Kidney capillary endothelial cell (primary cell): ENCODE data around the gene TMEM231.
"Not testable (repeated sequence)": the region's sequence is repeated elsewhere in the genome, so short reads cannot be mapped to it uniquely, and the experiment has no call there.

Experiments
- DNase-seq: peaks from one replicate; pipeline ENCODE4 v3.0.0-alpha.2; 2018; ENCODE audit warnings: low spot score

The TMEM231 gene, protein sequence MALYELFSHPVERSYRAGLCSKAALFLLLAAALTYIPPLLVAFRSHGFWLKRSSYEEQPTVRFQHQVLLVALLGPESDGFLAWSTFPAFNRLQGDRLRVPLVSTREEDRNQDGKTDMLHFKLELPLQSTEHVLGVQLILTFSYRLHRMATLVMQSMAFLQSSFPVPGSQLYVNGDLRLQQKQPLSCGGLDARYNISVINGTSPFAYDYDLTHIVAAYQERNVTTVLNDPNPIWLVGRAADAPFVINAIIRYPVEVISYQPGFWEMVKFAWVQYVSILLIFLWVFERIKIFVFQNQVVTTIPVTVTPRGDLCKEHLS

DNA sequence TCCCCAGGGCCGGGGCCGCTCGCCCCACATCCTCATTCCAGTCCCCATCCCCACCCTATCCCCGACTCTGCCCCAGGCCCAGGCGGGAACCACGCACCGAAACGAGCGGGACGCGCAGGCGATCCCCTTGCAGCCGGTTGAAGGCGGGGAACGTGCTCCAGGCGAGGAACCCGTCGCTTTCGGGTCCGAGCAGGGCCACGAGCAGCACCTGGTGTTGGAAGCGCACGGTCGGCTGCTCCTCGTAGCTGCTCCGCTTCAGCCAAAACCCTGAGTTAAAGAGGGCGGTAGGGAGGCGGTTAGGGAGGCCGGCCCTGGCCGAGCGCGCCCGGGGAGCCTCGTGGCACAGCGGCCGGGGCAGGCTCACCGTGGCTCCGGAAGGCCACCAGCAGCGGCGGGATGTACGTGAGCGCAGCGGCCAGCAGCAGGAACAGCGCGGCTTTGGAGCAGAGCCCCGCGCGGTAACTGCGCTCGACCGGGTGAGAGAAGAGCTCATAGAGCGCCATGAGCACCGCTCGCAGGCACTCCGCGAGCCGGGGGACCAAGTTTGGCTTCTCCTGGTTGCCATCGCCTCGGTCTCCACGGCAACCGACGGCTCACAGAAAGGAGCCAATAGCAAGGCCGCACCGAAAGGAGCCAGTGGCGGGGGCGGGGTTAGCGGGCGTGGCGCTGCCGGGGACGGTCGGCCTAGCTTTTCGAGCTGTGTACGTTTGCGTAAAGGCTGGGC lies at the start of gene TMEM231:
TSS of gene TMEM231 (minus strand) at position 546 of the 724 bp plus-strand sequence. CDS start at position 503, 43 bp downstream.
- DNase-seq: peak; percentile 87

DNA sequence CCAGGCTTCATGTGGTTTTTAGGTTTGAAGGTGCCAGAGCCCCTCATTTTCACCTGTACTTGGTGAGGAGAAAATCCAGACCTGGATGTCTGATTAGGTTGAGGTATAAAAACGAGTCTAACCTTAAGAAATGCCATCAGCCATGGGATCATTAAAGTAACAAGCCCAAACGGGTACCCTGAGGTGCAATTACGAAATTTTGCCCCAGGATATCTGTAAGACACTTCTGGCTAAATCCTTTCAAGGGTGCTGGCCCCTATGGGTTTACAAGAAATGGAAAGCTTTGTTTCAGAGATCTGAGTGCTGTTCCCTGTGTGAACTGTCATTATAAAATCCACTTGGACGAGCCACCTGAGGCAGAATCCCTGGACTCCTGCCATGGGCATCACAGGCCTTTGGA lies 47.2 kb upstream of the TMEM231 start:
- DNase-seq: no peak

DNA sequence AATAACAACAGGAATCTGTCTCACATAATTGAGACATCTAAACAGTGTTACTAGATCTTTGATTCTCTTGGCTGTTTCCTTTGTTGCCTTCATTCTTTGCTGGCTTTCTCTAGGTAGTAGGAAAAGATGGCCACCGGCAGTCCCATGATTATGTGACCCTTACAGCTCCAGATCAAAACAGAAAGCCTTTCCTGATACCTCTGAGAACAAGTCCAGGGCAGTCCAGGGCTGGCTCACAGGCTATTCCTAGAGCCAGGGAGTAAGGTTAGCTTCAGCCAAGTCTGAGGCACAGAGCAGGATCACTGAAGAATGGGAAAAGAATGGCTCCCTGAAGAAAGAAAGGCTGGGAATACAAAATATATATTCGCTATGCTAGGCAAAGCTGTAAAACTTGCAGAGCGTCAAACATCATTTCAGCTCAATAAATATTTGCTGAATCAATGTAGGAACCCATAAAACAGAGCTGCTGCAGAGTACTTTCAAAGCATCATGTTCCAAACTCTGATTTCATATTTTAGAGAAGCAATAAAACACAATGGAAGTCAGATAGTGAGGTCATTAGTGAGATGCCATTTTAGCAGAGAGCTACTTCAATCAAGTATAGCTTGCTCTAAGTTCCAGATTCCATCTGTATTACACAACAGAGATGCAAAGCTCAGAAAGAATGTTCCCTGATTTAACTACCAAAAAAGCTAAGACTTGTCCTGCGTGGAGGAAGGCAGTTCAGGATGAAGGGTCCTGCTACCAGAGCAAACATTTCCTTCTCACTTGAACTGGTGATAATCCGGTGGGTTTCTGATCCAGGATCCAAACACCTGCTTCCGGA lies 43.6 kb upstream of the TMEM231 start:
- no peak for DNase-seq

DNA sequence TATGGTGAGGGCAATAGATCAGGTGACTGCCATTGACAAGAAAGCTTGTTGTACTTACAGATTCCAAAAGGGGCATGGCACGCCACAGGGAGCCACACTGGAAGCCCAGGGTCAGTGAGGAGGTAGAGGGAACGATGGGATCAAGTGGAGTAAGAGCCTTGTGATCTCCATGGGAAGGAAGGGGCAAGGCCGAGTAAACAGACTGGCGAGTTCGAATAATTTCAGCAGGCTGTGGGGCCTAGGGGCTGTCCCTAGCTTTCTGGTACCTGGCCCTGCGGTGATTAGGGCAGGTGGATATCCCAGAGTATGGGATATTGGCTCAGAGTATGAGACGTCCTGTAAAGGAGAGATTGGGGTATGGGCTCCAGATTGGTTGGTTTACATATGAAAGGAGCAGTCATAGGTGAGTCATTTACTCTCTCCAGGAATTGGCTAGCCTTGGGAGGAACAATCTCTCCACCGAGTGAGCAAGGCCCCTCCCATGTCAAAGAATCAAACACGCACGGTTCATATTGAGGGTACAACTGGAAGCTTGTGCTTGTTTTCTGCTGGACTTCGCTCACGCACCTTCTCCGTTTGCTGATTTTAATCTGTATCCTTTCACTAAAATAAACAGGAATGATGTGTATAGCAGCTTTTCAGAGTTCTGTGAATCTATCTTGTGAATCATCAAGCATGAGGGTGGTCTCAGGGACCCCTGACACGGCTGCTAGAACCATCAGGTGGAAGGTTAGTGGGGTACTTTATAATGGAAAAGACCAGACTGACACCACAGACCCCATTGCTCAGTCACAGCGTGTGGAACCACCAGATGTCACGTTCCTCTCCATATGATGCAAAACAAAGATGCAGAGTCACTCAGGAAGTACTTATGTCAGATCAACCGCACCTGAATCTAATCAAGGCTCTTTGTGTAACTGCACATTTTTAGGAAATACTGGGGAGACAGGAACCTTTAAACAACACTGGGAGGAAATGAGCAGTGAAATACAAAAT lies 38.1 kb upstream of the TMEM231 start:
- peak; percentile 71 for DNase-seq

DNA sequence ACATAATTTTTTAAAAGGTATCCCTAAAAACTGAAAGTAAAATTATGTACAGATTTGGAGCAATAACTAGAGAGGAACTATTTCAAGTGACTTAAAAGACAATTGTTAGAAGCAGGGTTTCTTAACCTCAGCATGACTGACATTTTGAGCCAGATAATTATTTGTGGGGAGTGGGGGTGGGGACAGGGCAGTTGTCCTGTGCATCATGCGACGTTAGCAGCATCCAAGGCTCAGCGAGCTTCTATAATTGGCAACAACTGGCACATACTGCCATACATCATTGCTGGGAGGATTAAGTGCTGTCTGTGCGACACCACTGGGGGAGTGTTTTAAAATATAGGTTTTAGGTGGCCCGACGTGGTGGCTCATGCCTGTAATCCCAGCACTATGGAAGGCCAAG lies 37.3 kb upstream of the TMEM231 start:
- no peak for DNase-seq

DNA sequence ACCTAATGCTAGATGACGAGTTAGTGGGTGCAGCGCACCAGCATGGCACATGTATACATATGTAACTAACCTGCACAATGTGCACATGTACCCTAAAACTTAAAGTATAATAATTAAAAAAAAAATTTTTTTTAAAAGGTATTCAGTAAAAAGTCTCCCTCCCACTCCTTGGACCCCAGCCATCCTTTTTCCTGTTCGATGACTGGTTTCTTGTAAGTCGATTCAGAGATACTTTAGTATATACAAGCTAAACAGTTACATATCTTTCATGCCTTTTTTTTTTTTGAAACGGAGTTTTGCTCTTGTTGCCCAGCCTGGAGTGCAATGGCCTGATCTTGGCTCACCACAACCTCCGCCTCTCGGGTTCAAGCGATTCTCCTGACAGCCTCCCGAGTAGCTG lies 35.9 kb upstream of the TMEM231 start:
- not testable (repeated sequence) for DNase-seq

DNA sequence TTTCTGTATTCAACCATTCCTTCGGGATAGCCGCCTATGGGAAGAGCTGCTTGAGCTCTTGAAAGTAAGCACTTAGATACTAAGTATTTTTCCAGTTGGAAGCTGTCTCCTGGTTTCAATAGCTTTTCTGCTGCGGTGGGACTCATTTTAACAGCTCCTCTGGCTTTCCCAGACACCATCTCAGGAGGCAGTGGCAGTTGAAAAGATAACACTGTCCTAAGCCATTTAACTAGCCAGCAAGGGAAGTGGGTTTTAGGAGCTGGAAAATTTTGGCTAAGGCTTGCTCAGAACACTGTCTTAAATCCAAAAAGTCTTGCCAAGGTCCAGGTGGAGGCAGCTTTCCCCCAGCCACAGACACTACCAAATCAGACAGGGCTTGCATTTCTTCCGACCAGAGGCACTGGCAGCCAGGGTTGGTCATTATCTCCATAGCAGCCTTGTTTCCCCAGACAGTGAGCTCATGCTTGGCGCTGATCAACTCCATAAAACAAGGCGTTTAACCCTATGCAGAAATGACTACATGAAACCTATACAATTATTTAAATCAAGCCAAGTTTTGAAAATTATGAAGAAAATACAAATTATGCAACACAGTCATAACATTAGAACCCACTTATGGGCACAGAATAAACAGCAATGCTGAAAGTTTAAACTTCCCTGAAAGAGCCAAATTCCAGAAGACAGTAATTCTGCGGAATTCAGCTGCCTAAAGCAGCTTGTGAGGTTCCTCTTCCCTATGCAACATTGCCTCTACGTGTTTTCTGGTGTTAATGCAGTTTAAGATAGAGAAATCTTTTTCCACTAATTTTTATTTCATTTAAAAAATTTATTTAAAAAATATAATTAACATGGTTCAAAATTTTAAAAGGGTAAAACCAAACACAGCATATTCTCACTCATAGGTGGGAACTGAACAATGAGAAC lies 35.1 kb upstream of the TMEM231 start:
- no peak for DNase-seq

DNA sequence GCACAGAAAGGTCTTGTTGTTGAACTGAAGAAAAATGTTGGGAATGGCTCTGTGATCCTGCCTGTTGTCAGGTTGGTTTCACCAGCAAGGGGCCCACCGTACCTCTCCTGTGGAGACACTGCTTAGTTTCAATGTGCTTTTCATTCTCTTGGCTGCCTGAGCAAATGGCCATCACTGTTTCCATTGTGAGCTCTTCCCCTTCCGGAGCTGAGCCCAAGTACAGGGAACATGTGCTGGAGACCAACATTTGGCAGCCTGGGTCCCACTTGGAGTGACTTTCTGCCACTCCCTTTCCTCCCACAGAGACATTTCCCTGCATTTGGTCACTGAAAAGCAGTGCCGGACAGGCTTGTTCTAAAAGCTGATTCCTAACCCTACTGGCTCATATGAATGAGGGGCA lies 33.3 kb upstream of the TMEM231 start:
- no peak for DNase-seq

DNA sequence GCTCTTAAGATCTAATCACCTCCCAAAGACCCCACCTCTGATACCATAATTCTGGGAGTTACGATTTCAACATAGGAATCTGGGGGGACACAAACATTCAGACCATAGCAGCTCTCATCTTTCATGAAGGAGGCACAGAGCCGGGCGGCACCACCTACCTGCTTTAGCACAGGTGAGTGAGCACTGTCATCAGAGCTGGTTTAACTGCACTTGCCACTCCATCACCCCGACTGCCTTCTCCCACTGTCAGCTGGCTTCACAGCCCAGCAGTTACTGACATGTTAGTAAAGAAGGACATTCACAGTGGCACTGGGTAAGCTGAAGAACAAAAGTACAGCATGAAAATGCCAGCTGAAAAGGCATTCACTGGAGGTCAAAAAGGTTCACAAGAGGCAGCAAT lies 32.7 kb upstream of the TMEM231 start:
- DNase-seq: no peak

DNA sequence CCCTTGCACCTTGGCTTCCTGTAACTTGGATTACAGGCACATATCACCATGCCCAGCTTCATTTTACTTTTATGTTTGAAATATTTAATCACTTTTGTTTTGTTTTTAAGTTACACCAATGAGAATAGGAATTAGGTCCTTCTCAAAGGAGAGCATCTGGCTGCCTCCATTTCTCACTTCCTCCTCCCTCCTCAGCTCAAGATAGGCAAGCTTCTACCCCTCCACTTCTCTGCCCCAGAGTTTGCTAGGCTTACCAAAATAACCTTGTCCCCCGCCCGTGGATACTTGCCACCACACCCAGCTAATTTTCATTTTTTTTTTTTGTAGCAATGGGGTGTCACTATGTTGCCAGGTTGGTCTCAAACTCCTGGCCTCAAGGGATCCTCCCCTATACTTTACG lies 28.1 kb upstream of the TMEM231 start:
- DNase-seq: no peak

DNA sequence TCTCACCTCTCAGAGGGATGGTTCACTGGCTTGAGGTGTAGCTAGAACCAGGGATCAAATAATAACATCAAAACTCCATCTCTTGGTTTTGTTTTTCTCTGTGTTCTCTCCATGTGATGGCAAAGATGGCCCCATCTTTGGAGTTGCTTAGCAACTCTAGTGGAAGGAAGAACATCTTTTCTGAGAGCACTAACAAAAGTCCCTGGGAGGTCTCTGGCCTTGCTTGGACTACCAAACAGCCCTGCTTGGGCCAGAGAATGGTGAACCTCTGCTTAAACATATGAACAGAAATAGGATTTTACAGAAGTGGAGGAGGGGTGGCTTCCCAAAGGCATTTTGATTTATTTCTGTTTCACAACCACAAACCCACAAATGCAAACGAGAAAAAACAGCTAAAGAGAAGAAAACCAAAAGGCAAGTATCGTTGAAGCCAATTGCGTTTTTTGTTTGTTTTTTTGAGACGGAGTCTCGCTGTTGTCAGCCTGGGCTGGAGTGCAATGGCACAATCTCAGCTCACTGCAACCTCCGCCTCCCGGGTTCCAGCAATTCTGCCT lies 23.3 kb upstream of the TMEM231 start:
- no peak for DNase-seq

DNA sequence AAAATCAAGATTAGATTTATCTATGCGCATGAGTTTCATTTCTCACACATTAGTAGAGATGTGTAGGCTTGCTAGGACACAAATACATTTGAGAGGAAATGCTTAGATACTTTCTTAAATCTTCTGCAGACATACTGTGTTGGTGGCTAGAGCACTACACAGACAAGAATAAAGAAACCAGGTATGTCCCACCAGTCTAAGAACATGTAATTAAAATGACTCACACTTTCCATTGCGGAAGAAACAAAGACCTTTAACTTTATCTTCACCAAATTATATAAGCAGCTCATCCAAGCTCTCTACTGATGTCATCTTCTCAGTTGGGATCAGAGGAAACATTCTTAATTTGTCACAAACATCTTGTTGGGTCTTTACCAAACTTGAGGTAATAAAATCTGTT lies 22.7 kb upstream of the TMEM231 start:
- DNase-seq: no peak

DNA sequence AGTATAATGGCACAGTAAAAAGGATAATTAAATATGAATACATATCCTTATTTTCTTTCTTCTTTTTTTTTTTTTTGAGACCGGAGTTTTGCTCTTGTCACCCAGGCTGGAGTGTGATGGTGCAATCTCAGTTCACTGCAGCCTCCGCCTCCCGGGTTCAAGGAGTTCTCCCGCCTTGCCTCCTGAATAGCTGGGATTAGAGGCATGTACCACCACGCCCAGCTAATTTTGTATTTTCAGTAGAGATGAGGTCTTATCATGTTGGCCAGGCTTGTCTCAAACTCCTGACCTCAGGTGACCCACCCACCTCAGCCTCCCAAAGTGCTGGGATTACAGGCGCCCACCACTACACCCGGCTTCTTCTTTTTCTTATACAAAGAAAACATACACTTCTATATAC lies 22.2 kb upstream of the TMEM231 start:
- DNase-seq: no peak

DNA sequence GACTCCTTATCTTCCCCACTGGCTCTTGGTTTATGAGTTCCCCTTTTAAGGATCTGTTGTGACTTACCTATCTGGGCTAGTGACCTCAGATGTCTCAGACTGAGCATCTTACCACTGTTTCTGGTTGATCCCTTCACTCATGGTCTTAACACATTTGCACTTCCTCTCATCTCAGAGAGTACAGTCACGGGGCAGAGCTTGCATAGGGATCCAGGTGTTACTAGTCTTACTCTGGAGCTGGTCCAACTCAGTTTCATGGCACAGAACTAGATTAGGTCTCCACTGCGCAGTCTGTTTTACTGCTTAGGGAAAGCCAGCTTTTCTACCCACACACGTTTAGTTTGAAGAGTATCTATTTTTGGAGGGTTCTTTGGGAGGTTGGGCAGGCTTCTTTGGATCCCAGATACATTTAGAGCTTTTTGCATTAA lies 20.3 kb upstream of the TMEM231 start:
- DNase-seq: no peak

DNA sequence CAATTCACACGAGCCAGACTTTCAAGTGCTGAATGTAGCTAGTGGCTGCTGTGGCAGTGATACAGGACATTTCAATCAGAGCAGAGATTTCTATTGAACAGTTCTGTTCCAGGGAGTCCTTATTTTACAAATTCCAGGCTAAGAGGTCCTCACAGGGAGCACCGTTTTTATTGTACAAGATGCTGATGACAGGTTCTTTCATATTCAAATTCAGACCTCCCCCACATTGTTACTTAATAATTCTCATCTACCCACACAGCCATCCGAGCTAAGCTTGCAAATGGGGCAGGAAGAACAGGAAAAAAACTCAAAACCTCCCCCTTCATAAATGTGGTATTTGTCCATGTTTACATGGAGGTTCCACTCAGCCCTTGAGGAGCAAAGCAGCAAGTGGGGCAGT lies 19.9 kb upstream of the TMEM231 start:
- DNase-seq: no peak

DNA sequence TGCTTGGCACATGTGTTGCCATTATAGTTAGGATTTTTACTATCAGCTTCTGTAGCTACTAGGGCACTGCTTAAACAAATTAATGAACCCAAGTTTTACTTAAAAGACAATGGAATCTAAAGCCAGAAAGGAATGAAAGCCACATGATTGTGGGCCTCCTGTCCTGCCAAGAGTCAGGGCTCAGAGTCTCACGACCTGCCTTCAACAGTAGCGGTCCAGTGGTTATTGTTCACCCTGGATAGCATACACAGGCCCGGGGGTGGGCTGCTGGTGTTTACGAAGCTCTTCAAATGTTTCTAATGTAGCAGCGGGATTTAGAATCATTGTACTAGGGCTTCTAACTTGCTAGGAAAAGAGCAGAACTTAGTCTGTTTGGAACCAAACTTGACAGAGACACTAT lies 17.9 kb upstream of the TMEM231 start:
- DNase-seq: no peak

DNA sequence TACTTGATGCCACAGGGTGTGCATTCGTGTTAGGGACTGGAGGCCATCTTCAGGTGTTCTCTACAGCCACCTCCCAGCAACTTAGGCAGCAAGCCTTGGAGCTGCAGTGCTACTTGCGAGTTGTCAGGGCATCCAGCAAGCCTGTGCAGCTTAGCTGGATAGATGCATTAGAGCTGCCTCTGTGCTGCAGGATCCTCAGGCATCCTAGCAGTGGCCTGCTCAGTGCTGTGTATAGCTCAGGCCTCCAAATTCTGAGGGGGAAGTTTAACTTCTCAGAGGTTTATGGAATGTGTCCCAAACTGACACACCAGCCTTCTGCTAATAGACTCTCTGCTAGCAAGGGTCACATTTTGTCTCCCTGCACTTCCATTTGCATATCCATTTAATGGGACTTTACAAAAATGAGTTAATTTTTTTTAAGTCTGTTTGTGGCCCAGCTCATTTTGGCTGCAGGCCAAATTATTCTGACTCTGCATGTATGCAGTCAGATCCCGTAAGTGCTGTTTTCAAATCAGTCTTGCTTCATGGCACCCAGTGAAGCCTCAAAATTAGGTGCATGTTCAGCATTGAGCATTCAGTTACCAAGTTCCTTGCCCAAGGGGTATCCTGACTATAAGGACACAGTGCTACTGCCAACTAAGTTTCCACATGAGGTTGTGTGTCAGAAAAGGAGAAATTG lies 17.0 kb upstream of the TMEM231 start:
- DNase-seq: no peak

DNA sequence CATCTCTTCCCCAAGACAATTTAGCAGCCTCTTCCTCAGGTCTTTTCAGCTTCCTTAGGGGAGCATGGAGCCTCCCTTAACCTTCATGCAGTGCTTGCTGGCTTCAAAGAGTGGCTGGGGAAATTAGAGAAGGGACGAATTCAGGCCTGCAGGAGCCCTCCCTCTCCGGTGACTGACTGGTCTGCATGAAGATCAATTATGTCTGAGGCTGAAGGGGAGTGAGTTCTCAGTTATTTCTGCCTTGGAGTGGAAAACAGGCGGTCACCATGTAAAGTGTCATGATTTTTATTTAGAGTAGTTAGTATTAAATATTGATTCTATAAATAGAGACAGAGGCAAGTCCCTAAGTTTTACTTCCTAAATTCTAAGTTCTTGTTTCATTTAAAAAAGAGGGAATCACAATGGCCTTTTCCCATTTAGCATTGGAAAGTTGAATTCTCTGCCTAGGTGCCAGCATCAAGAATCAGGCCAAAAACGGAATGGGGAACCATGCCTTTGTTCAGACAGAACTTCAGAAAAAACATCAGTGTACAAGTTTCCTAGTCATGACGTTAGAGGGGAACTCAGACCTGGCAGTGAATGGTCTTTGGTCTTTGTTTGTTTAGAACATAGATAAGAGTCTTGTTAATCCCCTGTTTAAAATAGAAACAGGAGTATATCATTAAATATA lies 14.5 kb upstream of the TMEM231 start:
- DNase-seq: no peak

DNA sequence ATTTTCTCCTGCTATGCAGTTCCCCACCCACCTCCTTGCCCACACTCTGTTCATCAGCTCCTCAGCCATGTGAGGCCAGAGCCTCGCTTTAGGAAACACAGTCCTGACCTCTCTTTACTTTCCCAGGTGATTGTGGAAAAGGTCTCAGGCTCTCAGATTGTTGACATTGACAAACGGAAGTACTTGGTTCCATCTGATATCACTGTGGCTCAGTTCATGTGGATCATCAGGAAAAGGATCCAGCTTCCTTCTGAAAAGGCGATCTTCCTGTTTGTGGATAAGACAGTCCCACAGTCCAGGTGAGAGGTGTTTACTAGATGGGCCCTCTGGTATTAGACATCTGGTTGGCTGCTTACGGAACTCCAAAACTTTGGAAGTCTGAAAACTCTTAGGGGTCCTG lies 11.9 kb upstream of the TMEM231 start:
- no peak for DNase-seq
